Brain microvascular endothelial cell (primary cell): ENCODE results near the gene KRT83.

Experiments
- DNase-seq: peaks from one replicate; pipeline ENCODE4 v3.0.0-alpha.2; 2020
- H3K27ac ChIP-seq: fragments of 250-450 bp; sonication (Bioruptor Pico); 2 replicates; pipeline ENCODE4 v1.5.1; 2020; ENCODE audit warnings: mild to moderate bottlenecking, moderate library complexity
- H3K27me3 ChIP-seq: fragments of 250-450 bp; sonication (Bioruptor Pico); replicated peaks from 2 replicates; pipeline ENCODE4 v1.5.1; 2020; ENCODE audit warnings: mild to moderate bottlenecking
- H3K36me3 ChIP-seq: fragments of 250-450 bp; sonication (Bioruptor Pico); replicated peaks from 2 replicates; pipeline ENCODE4 v1.5.1; 2020; ENCODE audit warnings: mild to moderate bottlenecking
- H3K4me3 ChIP-seq: 2 replicates; pipeline ENCODE4 v1.5.1; 2011; ENCODE audit warnings: low read depth, mild to moderate bottlenecking, control low read depth, low read length, moderate library complexity
- CTCF ChIP-seq: IDR thresholded peaks from 2 replicates; pipeline ENCODE4 v1.5.1; 2011; ENCODE audit warnings: low read depth, mild to moderate bottlenecking, moderate library complexity, low read length, control low read depth, inconsistent platforms; ENCODE audit errors: missing control alignments
- in situ Hi-C: cut with HindIII; loops from 2 replicates; pipeline ENCODE4 v1.10.0; 2017; ENCODE audit warnings: low sequenced_read_pairs, low pct_ligation_motif_present

The KRT83 gene

GRCh38 chr12:52321418-52321817, 220 bp upstream of the KRT83 start:
- TF ChIP-seq CTCF = no peak
- in situ Hi-C loops = no loop called here
- Histone ChIP-seq H3K27me3 (peaks cover 26% of the 10 kb centered on the region), H3K36me3 (no peaks in the 10 kb centered on the region), H3K27ac (no peak overlapping the region), H3K4me3 (no peak overlapping the region)
- no peak for DNase-seq

- H3K36me3 ChIP-seq = no peaks in the 10 kb centered on the region
- H3K27ac ChIP-seq = no peak overlapping the region
- DNase-seq = no peak
- peaks cover 35% of the 10 kb centered on the region for H3K27me3 ChIP-seq
- TF ChIP-seq CTCF = peak; percentile 18
- no peak overlapping the region for H3K4me3 ChIP-seq
- in situ Hi-C loops = no loop called here
These were observed 2.1 kb downstream of the KRT83 start for GRCh38 chr12:52319097-52319496.

- no peak overlapping the region for H3K4me3 ChIP-seq
- in situ Hi-C loops = no loop called here
- TF ChIP-seq CTCF = no peak
- no peak for DNase-seq
- no peaks in the 10 kb centered on the region for H3K36me3 ChIP-seq
- no peak overlapping the region for H3K27ac ChIP-seq
- H3K27me3 ChIP-seq = peaks cover 35% of the 10 kb centered on the region
These were observed 2.8 kb downstream of the KRT83 start for GRCh38 chr12:52318241-52318990.

GRCh38 chr12:52317468-52318052, 3.6 kb downstream of the KRT83 start:
- no peak for TF ChIP-seq CTCF
- Histone ChIP-seq H3K36me3 (no peaks in the 10 kb centered on the region), H3K27me3 (peaks cover 41% of the 10 kb centered on the region), H3K4me3 (no peak overlapping the region), H3K27ac (no peak overlapping the region)
- in situ Hi-C loops = no loop called here
- DNase-seq = no peak

- Histone ChIP-seq H3K27ac (no peak overlapping the region), H3K36me3 (no peaks in the 10 kb centered on the region), H3K27me3 (peaks cover 44% of the 10 kb centered on the region), H3K4me3 (no peak overlapping the region)
- TF ChIP-seq CTCF = no peak
- in situ Hi-C loops = no loop called here
- DNase-seq = no peak
These were observed 4.5 kb downstream of the KRT83 start for GRCh38 chr12:52316701-52317100.
